HG02610 (cell line): ENCODE data around the gene ARHGAP10.
A peak's percentile ranks its signal among the peaks of the same experiment; 100 is the strongest.

Experiments
- ATAC-seq: cut with Tn5 transposase; IDR thresholded peaks from one replicate; pipeline ENCODE4 v1.9.1; 2021; ENCODE audit warnings: mild to moderate bottlenecking, moderate library complexity; ENCODE audit not compliant: unreplicated experiment

The ARHGAP10 gene

DNA sequence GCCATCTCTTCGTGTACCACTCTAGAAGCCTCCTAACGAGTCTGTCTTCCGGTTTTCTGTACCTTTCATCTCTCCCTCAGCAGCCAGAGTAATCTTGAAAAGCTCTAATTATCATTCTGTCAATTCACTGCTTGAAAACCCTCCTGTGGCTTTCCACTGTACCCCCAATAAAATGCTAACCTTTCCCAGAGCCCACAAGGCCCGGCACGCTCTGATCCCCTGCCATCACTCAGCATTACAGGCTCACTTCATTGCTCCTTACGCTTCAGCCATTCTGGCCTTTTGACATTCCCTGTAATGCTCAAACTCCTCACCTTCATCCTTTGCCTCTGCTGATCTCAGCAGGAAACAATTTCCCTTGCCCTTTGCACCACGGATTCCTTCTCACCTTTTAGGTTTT, 112.9 kb downstream of the ARHGAP10 start:
- ATAC-seq: no peak

DNA sequence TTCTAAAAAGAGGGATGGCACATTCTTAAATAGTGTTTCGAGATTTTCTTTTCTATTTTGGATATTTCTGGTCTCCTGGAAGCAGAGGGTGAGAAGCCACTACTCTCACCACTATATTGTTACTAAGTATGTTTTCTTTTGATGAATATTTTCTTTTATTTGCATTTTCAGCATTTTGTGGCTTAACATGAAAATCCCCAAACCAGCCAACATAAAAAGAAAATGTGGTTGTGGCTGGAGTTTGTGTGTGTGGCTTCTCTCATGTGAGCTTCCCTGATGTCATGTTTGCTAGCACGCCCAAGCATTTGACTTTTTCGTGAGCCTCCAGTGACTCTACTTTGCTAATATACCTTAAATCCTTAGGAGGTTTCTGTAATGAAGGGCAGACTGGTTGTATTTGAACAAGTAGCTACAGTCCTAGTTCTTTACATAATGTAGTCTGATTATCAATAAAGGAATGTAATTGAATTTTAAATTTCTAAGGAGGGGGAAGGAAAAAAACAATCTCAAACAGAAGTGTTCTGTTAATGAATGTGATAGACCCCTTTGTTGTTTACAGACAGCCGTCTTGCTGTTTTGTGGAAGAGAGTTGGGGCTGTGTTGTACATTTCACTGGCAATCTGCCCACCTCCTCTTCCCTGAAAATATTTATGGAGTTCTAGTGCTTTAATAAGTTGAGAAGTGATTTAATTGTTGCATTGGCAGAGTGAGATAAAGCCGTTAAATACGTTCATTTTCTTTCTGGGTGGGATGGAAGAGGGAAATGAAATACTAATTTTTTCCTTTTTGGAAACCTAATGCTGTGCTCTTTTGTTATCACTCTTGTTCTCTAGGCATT, 114.6 kb downstream of the ARHGAP10 start:
- ATAC-seq: peak; percentile 89

DNA sequence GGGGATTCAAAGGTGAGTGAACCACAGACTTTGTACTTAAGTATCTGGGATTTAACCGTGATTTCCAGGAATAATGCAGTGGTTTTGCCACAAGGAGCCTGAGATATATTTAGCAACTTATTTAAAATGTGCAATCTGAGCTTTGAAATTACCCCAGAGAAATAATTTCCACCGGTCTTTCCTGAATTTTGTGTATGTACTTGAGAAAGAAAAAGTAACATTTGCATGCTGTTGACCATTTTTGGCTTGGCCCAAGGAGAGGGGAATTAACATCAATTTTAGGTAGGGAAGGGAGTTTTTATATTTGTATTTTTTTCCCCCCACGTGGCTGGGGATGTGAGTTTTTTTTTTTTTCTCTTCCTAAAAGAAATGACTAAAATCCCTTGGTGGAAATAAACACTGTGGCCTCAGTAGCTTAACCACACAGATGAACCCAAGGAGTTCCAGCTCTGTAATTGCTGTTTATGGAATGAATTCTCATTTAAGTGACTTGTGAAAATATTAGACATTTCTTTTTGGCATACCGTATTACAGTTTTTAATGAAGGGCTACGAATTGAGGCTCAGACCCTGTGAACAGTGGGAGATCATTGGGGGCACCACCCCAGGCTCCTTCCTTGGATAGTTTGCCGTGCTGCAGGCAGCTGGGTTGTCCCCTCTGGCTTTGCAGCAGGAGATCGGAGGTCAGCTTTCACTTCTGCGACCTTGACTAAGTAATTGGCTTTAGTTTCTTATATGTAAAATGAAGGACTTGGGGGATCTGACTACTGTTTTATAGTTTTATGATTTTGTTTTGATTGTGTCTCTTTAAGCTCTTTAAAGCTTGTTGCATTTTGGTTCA, 116.1 kb downstream of the ARHGAP10 start:
- no peak for ATAC-seq

DNA sequence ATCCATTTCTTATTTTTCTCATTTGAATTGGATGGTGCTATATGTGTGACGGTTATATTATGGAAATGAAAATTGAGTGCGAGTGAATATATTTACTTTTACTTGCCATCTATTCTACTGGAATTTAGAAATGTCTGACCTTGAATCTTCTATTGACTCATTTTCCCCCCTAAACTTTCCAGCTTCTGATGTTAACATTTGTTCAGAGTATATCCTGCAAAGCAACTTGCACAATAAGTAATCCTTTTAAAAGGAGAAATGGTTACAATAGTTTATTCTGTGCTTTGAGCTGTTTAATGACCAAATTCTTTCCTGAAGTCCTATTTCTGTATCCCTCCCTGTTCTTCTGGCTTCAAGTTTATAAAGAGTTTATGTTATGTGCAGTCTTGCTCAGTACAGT, 116.7 kb downstream of the ARHGAP10 start:
- no peak for ATAC-seq

DNA sequence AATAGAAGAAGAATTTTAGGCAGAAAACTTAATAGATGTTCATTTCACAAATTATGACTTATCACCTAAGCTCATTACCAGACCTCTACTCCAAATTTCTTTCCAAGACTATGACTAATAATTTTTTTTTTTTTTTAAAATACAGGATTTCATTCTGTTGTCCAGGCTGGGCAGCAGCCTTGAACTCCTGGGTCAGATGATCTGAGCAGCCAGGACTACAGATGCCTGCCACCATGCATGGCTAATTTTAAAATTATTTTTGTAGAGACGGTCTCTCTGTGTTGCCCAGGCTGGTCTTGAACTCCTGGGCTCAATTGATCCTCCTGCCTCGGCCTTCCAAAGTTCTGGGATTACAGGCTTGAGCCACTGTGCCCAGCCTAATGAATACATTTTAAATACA, 119.2 kb downstream of the ARHGAP10 start:
- ATAC-seq: no peak

DNA sequence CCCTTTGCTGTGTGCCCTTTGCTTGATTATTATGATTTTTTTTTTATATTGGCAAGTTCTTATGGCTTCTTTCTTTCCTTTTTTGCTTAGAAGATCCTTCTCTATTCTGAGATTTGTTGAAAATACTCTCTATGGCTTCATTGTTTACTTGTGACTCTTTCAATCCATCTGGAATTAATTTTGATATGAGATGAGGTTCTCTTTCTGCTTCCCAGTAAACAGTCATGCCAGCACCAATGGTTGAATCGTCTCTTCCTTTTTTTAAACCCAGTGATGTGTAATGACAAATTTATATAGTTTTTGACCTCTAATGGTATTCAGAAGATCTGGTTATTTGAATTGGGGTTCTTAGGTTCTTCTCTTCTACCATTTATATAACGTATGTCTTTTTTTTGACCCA, 121.8 kb downstream of the ARHGAP10 start:
- ATAC-seq: no peak

DNA sequence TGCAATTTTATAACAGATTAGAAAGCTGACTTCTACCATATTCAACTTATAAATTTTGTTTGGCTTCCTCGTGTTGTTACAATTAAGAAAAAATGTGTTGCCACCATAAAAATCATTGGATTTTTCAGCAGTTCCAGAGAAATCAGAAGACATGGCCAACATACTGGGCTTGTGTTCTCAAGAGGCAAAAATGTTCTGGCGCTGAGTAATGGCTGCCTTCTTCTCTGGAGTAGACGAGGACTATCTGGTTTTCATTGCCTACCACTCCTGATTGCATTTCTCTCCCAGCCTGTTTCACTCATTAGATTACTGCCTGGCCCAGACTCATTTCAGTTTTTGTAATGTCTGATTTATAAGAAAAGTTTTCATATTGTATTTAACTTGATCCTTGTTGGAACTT, 122.3 kb downstream of the ARHGAP10 start:
- no peak for ATAC-seq

DNA sequence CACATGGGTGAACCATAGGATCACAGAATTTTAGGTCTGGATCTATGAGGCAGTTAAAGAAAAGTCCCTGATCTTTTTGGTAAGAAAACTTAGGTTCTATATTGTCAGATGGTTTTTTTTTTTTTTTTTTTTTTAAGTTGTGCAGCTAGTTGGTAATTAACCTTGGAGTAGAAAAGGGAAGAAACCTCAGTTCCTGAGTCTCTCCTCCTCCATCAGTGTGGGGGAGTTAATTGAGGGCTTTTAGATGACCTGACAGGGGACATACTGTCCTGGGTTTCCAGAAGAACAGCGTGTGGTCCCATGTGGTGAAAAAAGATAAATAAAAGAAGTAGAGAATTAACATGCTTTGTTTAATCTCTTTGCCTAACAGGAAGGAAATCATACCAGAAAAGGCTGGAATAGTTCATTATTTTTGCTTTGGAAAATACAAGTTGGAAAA, 123.7 kb downstream of the ARHGAP10 start:
- no peak for ATAC-seq

DNA sequence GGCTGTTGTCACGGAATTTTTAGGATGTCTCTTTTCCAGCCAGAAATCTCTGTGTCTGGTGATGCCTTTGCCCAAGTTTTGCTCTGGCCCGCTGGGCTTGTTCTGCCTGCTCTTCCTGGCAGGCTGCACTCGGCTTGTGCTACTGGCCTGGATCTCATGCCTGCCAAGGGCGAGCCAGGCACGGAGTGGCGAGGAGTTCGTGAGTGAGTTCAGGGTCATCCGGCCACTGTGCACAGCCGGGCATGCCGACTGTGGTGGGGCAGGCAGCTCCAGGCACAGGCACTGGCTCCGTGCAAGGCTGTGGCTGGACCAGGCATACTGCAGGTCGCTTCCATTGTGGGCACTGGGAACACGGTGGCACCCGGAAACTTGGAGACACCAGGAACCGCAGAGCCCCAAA, 129.1 kb downstream of the ARHGAP10 start:
- ATAC-seq: no peak

DNA sequence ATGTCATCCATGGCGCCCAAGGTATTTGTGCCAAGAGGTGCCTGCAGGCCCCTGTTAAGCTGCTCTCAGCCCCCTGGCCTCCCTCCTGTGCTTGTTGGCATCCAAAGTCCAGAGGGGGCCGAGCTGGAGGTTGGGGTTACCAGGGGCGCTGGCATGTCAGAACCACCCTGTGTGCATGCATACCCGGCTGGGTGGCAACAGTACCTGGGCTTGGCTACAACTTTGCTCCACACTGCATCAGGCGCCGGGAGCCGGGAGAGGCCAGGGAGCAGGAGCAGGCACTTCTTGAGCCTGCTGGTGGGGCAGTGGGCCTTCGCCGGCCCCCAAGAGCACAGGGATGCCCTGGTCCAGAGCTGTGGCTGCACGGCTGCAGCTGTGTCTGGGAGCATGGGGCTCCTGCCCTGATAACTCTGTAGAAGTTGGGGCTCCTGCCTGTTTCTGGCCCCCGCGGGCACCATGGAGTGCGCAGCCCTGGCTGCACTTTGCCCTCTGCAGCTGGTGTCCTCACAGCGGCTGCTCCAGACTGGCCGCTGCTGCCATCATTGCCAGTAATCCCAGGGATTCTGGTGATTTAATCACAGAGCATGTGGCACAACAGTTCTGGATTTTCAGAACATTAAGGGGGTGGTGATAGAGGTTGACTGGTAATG, 130.3 kb downstream of the ARHGAP10 start:
- ATAC-seq: no peak

DNA sequence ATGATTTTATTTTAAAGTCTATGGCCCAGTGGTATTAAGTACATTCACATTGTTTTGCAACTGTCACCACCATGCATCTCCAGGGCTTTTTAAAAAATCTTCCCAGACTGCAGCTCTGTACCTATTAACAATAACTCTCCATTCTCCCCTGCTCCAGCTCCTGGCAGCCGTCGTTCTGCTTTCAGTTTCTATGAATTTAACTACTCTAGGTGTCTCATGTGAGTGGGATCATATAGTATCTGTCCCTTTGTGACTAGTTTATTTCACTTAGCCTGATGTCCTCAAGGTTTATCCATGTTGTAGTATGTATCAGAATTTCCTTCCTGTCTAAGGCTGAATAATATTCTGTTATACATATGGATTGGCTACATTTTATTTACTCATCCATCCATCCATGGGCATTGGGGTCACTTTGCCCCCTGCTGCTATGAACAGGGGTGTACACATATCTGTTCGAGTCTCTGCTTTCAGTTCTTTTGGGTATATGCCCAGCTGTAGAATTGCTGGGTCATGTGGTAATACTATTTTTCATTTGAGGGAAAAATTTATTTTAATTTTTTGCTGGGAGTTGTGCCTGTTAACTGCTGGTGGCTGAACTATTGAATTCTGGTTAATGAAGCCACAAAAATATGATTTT, 131.3 kb downstream of the ARHGAP10 start:
- peak; percentile 69 for ATAC-seq

DNA sequence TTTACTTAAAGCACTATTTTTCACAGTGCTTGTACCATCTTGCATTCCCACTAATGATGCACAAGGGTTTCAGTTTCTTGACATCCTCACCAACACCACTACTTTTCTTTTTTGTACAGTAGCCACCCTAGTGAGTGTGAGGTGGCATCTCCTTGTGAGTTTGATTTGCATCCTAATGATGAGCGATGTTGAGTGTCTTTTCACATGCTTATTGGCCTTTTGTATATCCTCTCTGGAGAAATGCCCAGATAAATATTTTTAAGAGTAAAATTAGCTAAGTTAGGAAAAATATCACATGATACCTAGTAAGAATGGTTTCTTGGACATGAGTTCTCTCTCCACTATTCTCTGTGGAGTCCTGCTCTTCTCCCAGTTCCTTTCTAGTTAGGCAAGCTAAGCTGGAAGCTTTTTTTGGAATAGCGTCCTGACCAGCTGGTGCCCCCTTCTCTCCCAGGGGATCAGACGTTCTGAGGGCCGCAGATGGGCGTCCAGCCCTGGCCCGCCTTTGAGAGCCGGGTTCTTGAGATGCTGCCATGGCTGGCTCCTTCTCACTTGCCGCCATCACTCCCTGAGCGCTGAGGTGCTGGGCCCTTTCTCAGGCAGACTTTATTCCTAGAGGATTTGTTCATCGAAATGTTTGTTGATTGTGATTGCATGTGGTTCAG, 132.1 kb downstream of the ARHGAP10 start:
- no peak for ATAC-seq

DNA sequence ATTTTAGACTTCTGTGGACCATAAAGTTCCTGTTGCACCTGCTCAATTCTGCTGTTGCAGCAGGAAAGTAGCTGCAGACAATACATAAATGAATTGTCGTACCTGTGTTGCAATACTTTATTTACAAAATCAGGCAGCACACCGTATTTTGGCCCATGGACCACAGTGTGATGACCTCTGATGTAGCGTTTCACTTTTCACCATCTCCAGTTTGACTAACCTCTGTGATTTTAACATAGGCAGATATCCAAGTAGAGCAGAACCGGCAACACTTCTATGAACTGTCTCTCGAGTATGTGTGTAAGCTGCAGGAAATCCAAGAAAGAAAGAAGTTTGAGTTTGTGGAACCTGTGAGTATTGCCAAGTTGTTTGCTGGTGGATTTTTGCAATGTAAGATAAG, 132.7 kb downstream of the ARHGAP10 start:
- no peak for ATAC-seq

DNA sequence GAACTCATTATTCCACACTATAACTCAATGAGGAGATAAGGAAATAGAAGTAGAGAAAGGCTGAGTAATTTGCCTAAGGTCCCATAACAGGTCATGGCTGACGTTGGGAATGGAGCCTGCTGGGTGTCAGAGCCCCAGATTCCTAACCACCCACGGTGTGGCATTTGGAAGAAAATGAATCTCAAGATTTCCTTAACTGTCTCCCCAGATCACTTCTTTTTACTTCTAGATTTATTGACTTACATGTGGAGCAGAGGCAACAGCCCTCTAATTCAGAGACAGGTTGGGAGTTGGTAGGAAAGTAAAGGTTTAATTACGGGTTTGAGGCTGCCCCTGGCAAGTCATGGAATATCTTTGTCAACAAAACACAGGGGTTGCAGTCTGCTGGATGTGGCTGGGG, 134.0 kb downstream of the ARHGAP10 start:
- ATAC-seq: no peak

DNA sequence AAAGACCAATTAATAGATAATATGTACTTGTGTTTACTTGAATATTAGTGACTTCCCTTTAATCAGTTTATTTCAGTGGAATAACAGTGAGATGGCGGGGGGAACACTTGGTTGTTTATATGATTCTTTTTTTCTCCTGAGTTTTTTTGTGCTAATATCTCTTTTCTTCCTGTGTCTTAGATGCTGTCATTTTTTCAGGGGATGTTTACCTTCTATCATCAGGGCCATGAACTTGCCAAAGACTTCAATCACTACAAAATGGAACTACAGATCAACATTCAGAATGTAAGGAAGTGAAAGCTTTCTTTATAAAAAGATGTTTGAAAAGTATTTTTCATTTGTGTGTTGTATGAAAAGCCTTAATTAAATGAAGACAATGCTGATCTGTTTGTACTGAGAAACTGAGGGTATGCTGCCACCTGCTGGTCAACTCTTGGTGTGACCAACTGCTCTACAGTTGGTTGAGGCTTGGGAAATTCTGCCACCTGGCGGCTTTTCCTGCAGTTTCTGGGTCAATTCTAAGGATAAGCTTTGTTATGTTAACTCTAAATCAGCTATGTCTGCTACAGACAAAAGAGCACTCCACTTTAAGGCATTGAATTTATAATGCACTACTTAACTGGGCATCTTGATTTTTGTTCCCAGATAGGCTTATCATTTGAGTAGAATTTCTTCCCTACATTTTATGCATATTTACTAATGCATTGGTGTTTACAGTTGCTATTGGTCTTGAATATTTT, 134.8 kb downstream of the ARHGAP10 start:
- peak; percentile 68 for ATAC-seq

DNA sequence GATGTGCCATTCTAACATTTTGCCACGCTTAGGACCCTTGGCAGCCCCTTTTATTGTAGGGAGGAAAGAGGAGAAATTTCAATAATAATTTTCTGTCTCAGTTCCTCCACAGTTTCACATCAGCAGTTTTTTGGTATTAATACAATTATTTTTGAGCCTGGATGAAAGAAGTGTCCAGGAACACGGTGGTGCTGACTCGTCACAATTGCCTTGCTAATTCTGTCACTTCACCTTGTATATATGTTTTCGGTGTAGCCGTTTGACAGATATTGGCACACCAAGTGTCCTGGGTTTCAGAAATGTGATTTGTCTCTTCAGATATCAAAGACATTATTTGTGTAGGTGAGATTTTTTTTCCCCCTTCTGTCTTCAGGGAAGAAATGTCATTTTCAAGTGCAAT, 142.2 kb downstream of the ARHGAP10 start:
- no peak for ATAC-seq

DNA sequence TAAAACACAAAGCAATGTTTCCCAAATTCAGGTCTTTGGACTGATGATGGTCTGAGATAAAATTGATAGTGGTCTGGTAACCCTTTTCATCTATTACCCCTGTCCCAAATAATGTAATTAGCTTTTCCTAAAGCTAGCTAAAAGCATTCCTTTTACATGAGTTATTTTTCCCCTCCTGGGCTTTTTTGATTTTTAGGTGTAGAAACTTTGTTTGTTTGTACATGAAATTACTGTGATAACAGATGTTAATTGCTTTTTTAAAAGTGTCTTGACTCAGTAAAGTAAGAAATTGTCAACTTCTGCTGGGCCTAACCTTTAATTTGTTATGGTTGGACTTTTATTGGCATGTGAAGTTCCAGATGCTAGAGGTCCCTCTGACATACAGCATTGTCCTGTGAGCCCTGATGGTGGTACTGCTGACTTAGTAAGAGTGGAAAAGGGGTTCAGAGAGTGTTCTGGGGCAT, 145.5 kb downstream of the ARHGAP10 start:
- no peak for ATAC-seq

DNA sequence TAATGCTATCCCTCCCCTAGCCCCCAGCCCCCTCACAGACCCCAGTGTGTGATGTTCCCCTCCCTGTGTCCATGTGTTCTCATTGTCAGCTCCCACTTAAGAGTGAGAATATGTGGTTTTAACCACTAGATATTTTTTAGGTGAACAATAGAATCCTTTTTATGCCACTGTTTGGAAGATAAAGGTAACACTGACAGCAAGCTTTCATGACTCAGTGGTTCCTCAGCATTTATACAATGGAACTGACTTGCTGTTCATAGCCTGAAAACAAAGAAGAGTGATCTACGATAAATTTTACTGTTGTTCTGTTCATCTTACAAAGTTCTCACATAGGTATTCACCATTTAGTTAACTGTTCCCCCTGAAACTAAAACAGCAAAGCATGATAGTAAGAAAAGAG, 147.8 kb downstream of the ARHGAP10 start:
- no peak for ATAC-seq

DNA sequence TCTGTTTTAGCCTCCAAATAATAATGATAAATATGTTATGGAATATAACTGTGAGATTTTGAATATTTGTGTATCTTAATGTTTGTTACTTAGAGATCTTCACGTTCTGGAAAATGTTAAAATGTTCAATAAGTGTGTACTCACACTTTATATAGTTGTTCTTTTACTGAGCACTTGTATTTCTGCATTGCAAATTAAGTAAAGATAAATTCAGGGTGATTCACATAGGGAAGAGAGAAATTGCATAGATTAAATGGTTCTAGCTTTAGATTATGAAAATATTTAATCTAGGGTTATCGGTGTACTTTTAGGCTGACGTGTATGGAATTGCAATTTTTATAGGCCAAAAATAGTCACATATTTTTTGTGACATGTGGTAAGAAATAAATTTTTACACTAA, 148.6 kb downstream of the ARHGAP10 start:
- ATAC-seq: no peak

DNA sequence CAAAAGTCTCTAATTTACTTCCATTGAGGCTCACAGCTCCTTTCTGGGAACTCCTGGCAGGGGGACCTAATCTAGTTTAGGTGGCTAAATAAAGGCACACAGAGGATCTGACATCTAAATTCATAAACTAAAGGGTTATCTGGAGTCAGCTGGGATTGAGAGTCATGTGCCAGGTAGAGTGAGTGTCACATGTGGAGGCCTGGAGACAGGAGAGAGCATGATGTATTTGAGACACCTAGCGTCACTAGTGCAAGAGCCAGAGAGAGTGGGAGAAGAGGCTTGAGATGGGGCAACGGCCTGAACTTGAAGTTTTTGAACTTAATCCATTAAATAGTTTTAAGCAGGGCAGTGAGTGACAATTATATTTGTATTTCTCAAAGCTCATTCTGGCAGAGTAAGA, 152.6 kb downstream of the ARHGAP10 start:
- ATAC-seq: no peak
